EL (cell line): ENCODE results near the gene OXNAD1.

Source experiments
- DNase-seq: peaks from one replicate; pipeline ENCODE4 v3.0.0-alpha.2; 2016

The OXNAD1 gene

DNA sequence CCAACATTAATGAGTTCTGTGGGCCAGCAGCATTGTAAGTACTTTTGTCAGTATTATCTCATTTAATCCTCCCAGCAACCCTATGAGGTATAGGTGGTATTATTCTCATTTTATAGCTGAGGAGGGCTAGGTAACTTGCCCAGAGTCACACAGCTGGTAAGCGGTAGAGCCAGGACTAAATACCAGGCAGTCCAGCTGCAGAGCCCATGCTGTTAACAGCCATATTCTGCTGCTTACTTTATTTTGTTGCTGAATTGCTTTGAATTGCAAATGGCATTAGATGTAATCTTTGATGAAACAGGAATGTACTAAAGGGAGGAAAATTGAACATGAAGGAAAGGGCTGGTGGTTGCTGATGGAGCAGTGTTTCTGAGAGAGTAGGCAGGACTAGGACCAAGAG lies 19.6 kb downstream of the OXNAD1 start:
- no peak for DNase-seq

DNA sequence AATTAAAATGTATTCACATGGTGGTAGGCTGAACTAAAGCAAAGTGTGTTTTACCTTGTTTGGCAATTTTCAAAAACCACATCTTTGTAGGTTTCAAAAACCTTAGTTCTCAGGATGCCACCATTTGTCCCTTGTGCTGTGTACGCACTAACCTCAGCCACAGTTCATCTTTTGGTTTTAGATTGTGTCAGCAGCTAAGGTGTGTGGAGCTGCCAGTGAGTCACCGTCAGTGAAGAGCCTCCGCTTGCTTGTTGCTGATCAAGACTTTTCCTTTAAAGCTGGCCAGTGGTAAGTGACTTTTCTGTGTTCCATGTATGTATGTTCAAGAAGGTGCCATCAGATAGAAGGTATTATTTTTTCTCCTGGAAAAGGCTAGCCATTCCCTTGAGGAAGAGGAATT lies 21.1 kb downstream of the OXNAD1 start:
- no peak for DNase-seq

DNA sequence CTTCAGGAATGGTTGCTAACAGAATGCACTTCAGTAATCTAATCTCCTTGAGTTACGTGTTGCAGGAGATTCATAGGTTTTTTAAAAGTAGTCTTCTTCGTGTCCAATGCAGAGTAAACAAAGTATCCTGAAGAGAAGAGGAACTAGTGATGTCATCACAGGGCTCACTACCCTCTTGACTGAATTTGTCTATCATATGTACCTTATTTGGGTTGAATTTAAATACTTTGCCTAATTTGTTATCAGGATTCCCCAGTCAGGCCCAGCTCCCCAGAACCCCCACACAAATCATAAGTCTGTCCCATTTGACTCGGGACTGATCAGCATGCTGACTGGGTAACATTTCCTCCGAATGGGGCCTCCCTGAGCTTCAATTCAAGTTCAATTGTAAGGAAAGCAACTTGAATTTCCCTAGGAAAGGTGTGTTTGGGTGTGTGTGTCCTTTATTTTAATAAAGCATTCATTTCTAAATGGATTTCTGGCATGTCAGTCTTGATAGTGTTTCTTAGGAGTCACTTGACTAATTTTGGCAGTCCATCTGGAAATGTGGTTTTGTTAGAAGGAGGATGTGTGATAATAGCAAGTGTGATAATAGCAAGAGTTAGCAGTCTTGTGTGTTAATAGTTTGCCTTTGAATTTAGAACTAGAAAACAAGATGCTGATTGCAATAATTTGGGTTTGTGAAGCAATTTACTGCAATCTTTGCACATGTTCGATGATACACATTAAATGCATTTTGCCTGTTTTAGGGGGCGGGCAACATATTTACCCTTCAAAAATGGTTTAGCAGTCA lies 21.9 kb downstream of the OXNAD1 start:
- DNase-seq: no peak

DNA sequence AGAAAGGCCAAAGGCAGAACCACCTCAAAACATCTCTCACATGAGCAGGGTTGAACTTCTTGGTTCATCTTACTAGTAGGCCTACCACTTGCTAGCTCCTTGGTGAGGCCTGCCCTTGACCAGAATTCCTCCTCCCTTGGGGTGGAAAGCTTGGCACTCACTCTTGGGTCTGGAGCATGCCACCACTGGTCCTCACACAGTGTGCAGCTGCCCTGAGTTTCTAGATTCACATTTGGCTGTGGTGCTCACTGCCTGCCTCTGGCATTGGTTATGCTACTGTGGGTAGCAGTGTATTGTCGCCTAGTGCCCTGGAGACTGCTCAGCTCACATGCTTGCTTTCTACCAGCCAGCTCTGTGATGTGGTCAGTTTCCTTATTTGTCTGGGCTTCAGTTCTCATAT lies 23.7 kb downstream of the OXNAD1 start:
- DNase-seq: no peak

DNA sequence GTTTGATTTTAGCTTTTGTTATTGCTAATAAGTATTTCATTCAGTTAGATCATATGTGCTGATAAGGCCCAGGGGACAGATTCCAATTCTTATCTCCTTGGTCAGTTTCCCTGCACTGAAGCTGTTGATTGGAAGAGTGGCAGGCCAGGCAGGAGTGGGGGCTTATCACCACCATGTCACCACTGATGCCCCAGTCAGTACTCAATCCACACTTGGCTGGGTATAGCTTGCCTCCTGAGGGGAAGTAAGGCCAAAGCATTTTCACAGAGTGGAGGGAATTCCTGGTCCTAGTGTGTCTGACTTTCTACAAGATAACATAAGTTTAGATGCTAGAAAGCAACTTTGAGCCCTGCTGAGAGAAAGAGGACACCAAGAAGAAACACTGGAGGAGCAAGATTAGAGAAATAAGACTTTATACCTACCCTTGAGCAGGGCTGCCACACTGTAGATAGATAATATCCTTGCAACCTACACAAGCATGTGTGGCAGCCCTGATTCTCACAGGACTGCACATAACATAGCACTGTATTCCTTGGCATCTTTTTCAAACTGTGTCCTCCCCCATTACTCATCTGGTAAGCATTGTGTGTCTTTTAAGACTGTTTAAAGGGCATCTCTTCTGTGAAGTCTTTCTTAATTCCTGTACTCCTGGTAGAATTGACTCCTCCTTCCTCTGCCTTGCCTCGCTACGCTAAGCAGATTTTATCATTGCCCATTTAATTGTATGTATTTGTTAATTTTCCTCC lies 24.3 kb downstream of the OXNAD1 start:
- DNase-seq: peak; percentile 28

DNA sequence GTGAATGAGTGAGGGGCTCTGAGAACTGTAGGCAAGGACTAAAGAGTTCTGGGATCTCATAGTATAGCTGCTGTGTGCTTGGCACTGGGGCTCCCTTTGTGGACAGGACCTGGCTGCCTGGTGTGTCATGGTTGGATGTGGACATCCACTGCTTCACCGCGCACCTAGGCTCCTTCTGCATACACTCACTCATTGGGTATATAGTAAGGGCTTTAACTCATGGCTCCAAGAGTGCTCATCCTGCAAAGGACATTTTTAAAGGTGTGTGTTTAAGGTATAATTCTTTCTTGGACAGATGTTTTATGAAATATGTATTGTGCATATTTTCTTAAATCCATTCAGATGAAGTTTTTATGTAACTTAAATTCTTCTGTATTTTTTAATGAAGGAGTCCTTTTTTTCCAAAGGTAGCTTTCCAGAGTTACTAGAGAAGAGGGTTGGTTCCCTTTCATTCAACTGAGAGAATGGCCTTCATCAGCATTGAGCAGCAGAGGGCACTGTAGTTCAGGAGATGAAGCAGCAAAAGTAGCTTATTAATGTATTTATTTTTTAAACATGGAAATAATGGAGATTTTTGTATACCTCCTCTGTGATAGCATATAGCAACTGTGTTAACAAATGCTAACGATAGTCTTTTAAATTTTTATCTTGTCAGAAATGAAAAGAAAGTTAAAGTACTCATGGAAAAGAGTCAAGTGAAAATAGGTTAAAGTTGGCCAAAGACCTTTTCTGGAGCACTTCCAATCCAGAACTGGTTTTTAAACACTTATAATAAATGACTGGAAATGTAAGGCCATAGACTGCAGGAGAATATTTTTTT lies 25.2 kb downstream of the OXNAD1 start:
- peak; percentile 57 for DNase-seq

DNA sequence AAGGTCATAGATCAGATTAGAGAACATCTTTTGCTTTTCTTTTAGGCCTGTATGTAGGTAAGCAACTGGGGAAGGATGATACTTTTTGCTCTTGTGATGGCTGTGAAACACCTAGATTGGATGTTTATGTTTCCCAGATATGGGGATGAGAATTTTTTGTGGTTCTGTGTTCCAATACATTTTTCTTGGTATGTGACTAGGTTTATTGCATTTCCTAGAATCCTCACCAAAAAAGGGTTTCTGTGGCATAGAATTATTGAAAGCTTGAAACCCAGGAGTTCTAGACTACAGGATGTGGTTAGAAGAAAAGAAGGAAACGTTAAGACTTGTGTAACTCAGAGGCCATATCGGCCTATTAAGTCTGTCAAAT lies 25.8 kb downstream of the OXNAD1 start:
- DNase-seq: peak; percentile 12

DNA sequence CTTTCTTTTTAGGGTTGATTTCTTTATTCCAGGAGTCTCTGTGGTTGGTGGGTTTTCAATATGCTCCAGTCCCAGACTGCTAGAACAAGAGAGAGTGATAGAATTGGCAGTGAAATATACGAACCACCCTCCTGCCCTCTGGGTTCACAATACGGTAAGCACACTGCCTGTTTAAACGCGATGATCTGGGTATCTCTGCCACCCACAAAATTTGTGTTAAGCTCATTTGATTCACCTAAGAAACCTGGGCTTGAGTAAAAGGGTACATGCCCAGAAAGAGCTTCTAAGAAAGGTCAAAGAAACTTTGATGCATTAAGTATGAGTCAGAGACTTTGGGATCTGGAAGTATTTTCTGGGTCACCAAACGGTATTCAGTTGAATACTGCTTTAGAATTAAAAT lies 29.8 kb downstream of the OXNAD1 start:
- DNase-seq: no peak

DNA sequence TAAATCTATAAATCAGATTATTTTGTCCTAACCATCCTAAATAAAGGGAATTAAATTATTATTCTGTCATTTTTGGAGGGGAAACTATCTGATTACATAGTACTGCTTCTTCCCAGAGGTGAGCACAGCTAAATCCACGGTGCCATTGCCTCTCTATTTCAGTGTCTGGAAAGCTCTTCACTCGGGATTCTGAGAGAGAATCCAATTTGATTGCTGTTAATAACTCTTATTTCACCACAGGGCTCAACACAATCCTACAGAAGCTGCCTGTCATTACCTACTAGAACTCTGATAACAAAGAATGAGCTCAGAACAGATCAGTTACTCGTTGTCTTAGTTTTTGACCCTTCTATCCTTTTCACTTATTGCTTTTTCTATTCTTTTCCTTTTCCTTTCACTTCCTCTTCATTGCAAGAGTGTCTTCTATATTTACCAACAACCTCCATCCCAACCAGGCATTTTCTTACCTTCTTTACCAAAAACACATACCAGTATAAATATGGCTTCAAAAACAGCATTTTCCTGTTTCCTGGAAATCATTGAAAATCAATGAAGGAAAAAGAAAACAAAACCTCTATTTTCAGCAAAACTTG lies 30.4 kb downstream of the OXNAD1 start:
- DNase-seq: no peak

DNA sequence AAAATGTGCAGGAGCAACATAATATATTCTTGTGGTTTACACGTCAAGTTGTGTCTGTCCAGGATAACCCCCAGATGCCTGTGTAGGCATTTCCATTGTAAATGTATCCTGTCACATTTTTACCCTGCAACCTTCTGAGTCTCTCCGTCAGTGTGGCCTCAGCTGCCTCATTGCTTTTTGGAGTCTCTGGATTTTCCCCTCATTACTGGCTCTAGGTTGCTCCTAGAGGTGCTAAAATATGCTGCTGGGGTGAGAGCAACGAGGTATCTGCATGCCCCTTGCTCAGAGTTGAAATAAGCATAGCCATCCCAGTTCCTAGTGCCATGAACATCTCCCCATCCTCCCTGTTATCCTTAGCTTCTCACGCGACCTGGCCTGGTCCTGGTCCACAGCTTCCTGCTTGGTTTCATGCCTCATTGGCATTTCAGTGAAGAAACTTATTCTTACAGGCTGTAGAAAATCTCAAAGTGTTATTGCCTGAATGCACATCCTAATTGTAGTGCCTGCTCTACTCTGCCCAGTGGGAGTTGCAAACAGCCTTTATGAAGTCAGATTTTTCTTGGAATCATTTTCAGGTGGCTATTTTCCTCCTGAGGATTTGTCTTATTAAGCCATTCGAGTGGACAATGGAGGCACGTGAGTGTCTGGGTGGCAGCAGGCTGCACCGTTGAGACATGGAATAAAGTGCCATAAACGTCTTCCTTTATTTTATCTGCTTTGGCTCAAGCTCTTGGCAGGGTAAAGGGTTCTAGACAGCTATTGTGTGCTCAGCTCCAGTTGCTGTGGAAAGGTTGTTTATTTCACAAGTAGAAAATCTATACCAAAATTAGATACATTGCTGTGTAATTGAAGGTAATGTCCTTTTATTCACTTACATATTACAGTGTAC lies 33.2 kb downstream of the OXNAD1 start:
- no peak for DNase-seq

DNA sequence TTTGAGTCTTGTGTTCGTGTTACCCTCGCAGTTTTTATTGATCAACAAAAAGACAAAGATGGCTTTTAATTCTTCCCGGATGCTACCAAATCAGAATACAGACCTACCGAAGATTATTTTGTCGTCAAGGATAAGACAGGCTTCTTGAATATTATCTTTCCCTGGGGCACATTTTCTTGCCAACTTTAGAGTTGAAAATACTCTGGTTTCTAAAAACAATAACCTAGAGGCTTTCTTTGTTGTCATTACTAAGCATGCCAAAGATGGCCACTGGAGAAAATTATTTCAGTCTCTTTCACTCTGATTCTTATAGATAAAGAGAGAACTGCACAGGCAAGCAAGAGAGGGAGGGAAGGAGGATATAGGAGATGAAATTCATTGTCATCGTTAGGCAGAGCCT lies 33.9 kb downstream of the OXNAD1 start:
- DNase-seq: no peak

DNA sequence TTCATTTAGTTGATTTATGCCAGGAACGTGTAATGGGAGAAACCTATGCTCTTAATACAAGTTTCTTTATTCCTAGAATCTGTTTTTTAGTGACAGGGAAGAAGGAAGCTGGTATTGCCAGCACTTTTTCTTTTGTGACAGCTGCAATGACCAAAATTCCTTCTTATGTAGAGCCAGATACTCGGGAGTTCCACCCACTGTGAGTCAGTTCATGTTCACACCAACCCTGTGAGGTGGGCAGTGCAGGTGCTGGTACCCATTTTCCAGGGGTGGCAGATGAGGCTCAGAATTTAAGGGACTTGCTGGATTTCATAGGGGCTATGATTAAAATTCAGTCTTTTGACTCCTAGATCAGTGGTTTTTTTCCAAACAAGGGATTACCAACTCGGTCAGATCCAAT lies 34.7 kb downstream of the OXNAD1 start:
- no peak for DNase-seq

DNA sequence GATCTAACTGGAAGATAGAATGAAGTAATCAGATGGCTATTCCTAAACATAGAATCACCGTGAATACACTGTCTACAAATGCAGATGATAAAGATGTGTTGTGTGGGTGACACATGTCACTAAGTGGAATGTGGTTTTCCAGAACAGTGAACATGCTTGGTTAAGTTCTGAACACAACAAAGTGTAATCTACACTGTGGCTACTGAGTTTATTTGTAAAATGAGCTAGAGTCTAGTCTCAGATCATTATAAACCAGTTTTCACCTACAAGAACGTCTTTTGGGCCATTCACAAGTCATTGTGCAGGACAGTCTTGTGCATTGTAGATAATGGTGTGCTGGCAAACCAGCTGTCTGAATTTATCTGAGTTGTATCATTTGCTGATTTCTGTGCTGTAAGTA lies 35.3 kb downstream of the OXNAD1 start:
- no peak for DNase-seq

DNA sequence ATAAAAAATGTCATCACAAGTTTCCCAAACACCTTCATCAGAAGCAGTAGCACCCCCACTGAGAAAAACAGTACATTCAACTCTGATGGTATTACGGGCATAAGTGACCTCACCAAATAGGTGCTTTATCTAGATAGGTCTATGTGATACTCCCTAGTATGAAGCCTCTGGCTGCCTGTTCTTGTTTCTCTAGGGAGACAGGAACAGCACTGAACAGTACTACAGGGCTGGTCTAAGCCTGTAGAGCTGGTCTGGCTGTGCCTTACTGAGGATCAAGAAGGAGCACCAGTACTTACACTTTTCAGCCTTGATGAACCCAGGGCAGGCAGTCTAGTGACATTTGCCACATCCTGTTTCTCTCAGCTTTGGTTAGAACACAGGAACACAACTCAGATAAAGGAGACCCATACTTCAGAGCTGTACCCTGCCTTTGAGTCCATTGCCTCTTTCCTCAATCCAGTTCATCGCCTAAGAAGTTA lies 35.9 kb downstream of the OXNAD1 start:
- no peak for DNase-seq

DNA sequence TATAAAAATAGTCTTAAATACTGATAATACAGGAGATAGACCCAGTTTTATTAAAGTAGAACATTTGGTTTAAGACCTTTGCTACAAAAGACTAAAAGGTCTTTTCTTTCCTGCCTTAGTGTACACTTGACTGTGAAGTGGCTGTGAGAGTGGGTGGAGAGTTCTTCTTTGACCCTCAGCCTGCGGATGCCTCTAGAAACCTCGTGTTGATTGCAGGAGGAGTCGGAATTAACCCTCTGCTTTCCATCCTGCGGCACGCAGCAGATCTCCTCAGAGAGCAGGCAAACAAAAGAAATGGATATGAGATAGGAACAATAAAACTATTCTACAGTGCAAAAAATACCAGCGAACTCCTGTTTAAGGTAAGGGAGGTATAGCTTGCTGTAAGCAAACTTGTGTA lies 36.5 kb downstream of the OXNAD1 start:
- no peak for DNase-seq

DNA sequence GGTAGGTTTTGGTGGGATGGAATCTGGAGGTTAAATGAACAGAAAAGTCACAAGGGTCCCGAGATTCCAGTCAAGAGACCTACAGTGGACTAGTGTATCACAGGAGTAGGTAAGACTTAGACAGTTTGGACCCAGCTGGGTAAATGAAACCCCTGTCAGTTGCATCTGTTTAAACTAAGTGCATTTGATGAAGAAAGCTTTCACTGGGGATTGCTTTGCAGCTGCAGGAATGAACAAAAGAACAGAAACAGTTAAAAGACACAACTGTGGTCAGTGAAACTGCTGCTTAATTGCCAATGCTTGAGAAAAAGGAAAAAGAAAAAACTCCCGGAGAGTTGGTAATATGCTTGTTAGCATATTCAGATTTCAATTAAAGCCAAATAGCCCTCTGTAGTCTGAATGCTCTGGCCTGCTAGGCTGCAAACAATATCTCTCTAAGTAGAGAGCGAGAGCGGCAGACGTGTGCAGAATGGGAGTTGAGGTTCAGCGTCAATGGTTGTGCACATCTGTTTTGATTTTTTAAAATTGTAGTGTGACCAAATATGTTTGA lies 37.1 kb downstream of the OXNAD1 start:
- DNase-seq: no peak

DNA sequence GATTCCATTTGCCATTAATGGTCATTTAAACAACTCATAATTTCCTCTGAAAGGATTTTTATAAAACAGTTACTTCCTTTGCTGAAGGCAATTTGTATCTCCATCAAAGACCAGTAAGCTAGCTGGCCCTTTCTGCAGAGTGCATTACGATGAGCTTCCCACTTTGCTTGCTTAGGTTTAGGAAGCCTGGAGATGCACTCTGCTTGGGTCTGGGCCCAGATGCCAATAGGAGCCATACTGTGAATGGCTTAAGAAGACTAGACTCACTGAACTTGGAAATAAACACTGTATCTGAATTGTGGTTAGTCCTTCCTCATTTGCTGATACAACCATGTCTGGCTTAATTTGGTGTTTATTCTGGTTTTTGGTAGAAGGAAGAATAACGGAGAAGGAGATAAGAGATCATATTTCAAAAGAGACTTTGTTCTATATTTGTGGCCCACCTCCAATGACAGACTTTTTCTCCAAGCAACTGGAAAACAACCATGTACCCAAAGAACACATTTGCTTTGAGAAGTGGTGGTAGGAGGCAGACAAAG lies 38.1 kb downstream of the OXNAD1 start:
- DNase-seq: no peak

DNA sequence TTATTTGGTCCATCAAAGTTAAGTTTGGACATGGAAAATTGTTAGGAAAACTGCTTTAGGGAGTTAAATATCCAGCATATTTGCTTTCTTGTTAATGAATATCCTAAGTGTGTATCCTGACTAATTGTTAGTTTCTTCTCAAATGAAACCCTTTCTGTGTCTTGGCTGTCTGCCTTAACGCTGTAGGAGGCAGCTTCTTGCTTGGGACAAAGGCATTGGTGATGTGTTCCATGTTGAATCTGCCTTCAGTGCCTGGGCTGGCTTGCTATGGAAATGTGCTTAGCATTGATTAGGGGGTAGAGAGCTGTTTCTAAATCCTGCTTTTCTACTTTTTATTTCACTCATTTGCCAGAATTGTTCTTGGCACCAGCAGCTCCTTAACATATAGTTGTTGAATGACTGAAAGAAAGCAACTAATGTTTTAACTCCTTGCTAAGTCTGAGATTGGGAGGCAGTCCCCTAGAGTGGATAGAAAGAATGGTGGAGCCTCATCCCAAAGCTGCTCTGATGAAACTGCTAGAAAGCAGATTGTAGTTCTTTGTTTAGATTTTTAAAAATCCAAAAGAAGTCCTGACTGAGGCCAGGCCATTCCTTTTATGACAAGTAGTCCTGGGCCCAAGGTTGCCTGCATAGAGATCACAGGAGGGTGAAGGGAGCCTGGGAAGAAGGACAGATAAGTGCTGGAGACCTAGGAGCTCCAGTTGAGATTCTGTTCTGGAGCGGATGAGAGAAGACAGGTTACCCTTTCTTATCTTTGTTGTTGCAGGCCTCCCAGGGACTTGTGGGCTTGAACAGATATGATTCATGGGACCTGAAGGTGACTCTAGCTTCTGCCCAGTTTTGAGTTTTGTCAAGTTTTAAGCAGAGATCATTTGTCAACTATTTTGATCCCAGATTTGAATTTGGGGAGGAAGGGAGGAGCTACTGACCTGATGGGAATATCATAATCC lies 39.3 kb downstream of the OXNAD1 start:
- no peak for DNase-seq

DNA sequence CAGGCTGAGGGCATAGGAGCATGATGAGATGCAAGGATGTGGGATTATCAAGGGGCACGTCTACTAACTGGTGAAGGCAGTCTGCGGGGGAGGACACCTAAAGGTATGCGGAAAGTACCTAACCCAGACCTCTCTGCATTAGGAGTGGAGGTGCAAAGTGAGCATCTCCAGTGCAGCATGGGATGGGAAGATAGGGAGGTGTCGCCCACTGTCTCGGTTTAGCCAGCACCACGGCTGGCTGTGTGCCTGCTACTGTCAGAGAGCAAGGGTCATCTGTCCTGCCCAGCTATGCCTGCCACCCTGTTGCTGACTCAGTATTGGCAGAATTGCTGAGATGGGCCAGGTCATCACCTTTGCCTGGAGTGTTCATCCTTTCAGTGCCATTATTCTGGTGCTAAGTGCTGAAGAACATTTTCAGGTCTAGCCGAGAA lies 40.1 kb downstream of the OXNAD1 start:
- no peak for DNase-seq

DNA sequence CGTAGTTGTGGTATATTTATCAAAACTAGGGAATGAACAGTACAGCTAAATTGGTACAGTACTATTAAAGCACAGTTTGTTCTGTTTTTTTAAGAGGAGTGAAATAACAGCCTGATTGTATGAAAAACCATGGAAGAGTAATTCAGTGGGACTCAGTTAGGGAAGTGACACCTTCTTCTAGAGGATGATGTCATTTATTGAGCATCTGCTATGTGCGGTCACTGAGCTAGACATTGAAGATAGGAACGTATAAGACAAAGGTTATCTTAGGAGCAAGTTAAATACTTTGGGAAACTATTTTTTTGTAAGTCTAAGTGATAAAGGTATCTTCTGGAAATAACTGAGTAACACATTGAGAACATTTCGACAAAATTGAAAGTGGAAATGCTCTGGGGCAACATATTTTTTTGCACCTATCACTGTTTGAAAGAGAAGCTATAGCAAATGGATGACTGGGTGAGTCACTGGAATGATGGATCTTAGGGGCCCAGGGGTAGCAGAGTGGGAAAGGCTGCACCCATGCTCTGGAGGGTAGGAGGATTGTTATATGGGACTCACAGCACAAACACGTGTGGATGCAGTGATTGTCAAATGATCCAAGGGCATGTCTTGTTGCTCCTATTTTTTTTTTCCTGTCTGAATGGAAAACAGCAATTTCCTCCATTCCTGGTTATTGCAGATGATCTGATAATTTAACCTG lies 43.0 kb downstream of the OXNAD1 start:
- no peak for DNase-seq
